HepG2 (cell line): ENCODE measurements around the gene UQCRC2. TPM values are rescaled to one million over a fixed set of nuclear protein-coding genes. Genes with fewer than 3 reads are reported as not detected.
A peak's percentile ranks its signal among the peaks of the same experiment; 100 is the strongest.

ENCODE experiments used
- MAZ ChIP-seq, 2 experiments: sonication (generic) in 1 of 2; formaldehyde crosslinking in 1 of 2; IDR thresholded peaks; 2 replicates each; pipeline versions ENCODE4 v1.5.0 to v1.6.1; 2012 to 2020; ENCODE audit warnings: low read depth in 2 of 2, mild to moderate bottlenecking in 2 of 2, borderline replicate concordance in 1 of 2, improper control_type of control experiment in 1 of 2, low read length in 1 of 2, missing genetic modification reagents in 1 of 2, moderate library complexity in 1 of 2
- MIXL1 ChIP-seq: IDR thresholded peaks from 2 replicates; pipeline ENCODE4 v1.6.1; 2016
- NR2F2 ChIP-seq: IDR thresholded peaks from 2 replicates; pipeline ENCODE4 v1.6.1; 2012; ENCODE audit warnings: low read depth, inconsistent platforms, borderline replicate concordance
- RXRB ChIP-seq: IDR thresholded peaks from 2 replicates; pipeline ENCODE4 v1.6.1; 2016; ENCODE audit warnings: borderline replicate concordance, missing genetic modification reagents, missing compliant biosample characterization
- SP5 ChIP-seq: IDR thresholded peaks from 2 replicates; pipeline ENCODE4 v1.6.1; 2016; ENCODE audit warnings: low read depth, borderline replicate concordance
- ZNF274 ChIP-seq: sonication (generic); formaldehyde crosslinking; IDR thresholded peaks from 2 replicates; pipeline ENCODE4 v1.5.1; 2020; ENCODE audit warnings: mild to moderate bottlenecking, missing genetic modification reagents
- ZNF660 ChIP-seq: sonication (generic); formaldehyde crosslinking; IDR thresholded peaks from 2 replicates; pipeline ENCODE4 v1.5.1; 2020; ENCODE audit warnings: mild to moderate bottlenecking, low read depth, missing genetic modification reagents, borderline replicate concordance
- ZNF761 ChIP-seq: sonication (generic); formaldehyde crosslinking; conservative IDR thresholded peaks from 2 replicates; pipeline ENCODE4 v1.4.0; 2020; ENCODE audit warnings: mild to moderate bottlenecking, missing genetic modification reagents
- polyA plus RNA-seq, 8 experiments: library from polyadenylated mRNA; depleted of rRNA in 3 of 8; stranded (reverse) in 7 of 8; unstranded in 1 of 8; fragments of >200 nt; fragmentation: Illumina TruSeq in 4 of 8; extraction: Trizol in 4 of 8; gene quantifications; 2 replicates each; pipeline versions ENCODE4 v1.2.1 to v1.2.3, GENCODE V29; 2011 to 2016; ENCODE audit warnings: low read depth in 4 of 8, missing spikeins in 1 of 8, mixed read lengths in 1 of 8; ENCODE audit not compliant: insufficient read depth in 1 of 8
- total RNA-seq, 5 experiments: library from RNA; depleted of rRNA; stranded (reverse); fragments of >200 nt; fragmentation: Illumina TruSeq; extraction: Trizol; gene quantifications; 2 replicates each; pipeline ENCODE4 v1.2.3, GENCODE V29; 2016; ENCODE audit warnings: low read depth in 1 of 5
- TF ChIP-seq, protein P1 (sequence below): sonication (generic); formaldehyde crosslinking; IDR thresholded peaks from 2 replicates; pipeline ENCODE4 v1.4.0; 2020; ENCODE audit warnings: low read depth, missing genetic modification reagents
- TF ChIP-seq, protein P2 (sequence below): IDR thresholded peaks from 2 replicates; pipeline ENCODE4 v1.6.1; 2016
- TF ChIP-seq, protein P3 (sequence below): sonication (generic); formaldehyde crosslinking; IDR thresholded peaks from 2 replicates; pipeline ENCODE4 v1.5.0; 2020; ENCODE audit warnings: missing genetic modification reagents
- TF ChIP-seq, protein P4 (sequence below): sonication (generic); formaldehyde crosslinking; IDR thresholded peaks from 2 replicates; pipeline ENCODE4 v1.5.1; 2020; ENCODE audit warnings: mild to moderate bottlenecking, missing genetic modification reagents, borderline replicate concordance
- TF ChIP-seq, protein P5 (sequence below): sonication (generic); formaldehyde crosslinking; IDR thresholded peaks from 2 replicates; pipeline ENCODE4 v1.8.1; 2023; ENCODE audit warnings: mild to moderate bottlenecking, moderate library complexity, missing genetic modification reagents

UQCRC2 gene
- total and polyA plus RNA-seq, 2 of the 13 experiments (the other 11 are each of a cell fraction or from before 2014, with no cell fraction given) = 442 to 536 TPM

DNA sequence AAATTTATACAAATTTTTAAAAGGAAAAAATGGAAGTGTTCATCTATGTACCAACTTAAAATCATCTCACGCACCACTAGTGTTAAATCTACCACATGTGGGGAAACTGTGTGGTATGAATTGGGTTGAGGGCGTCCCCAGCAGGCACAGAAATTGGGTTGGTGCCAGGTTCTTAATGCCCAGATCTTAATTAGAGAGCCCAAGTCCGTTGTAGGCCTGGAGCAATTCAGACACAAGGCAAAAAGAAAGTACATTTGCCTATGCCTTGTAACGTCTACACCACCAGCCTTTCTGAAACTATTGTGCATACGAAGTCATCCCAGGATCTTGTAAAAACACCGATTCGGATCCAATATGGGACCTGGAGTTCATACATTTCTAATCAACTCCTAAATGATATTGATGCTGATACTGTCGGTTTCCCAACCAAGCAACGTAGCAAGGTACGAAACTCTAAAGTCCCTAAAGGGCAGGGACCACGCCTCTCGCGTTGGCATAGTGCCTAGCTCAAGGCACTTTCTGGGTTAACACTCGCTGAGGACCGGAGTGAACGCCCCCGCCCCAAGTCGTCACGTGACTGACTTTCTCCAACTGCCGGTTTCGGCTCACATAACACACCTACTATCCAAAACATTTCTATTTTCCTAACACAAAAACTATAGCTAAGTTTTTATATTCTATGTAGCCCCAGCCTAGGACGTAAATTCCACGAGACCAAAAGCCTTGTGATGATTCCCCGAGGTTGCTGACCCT lies 945 bp upstream of the UQCRC2 start (continued):
- TF ChIP-seq, protein P1, sequence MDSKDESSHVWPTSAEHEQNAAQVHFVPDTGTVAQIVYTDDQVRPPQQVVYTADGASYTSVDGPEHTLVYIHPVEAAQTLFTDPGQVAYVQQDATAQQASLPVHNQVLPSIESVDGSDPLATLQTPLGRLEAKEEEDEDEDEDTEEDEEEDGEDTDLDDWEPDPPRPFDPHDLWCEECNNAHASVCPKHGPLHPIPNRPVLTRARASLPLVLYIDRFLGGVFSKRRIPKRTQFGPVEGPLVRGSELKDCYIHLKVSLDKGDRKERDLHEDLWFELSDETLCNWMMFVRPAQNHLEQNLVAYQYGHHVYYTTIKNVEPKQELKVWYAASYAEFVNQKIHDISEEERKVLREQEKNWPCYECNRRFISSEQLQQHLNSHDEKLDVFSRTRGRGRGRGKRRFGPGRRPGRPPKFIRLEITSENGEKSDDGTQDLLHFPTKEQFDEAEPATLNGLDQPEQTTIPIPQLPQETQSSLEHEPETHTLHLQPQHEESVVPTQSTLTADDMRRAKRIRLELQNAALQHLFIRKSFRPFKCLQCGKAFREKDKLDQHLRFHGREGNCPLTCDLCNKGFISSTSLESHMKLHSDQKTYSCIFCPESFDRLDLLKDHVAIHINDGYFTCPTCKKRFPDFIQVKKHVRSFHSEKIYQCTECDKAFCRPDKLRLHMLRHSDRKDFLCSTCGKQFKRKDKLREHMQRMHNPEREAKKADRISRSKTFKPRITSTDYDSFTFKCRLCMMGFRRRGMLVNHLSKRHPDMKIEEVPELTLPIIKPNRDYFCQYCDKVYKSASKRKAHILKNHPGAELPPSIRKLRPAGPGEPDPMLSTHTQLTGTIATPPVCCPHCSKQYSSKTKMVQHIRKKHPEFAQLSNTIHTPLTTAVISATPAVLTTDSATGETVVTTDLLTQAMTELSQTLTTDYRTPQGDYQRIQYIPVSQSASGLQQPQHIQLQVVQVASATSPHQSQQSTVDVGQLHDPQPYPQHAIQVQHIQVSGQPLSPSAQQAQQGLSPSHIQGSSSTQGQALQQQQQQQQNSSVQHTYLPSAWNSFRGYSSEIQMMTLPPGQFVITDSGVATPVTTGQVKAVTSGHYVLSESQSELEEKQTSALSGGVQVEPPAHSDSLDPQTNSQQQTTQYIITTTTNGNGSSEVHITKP (CRISPR knock-in tag) = no peak
- TF ChIP-seq NR2F2 = no peak
- 0 out of 2 replicates have a peak, but pooled peaks have one; percentile 5 for TF ChIP-seq RXRB
- TF ChIP-seq, protein P2, sequence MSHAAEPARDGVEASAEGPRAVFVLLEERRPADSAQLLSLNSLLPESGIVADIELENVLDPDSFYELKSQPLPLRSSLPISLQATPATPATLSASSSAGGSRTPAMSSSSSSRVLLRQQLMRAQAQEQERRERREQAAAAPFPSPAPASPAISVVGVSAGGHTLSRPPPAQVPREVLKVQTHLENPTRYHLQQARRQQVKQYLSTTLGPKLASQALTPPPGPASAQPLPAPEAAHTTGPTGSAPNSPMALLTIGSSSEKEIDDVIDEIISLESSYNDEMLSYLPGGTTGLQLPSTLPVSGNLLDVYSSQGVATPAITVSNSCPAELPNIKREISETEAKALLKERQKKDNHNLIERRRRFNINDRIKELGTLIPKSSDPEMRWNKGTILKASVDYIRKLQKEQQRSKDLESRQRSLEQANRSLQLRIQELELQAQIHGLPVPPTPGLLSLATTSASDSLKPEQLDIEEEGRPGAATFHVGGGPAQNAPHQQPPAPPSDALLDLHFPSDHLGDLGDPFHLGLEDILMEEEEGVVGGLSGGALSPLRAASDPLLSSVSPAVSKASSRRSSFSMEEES (CRISPR knock-in tag) = peak; percentile 82
- TF ChIP-seq ZNF274 (CRISPR knock-in tag) = no peak
- 0 out of 2 replicates have a peak, but pooled peaks have one; percentile 79 for TF ChIP-seq ZNF660 (CRISPR knock-in tag)
- TF ChIP-seq SP5 (CRISPR knock-in tag) = peak; percentile 70; the same call in 1 of the 2 replicates
- TF ChIP-seq, protein P3, sequence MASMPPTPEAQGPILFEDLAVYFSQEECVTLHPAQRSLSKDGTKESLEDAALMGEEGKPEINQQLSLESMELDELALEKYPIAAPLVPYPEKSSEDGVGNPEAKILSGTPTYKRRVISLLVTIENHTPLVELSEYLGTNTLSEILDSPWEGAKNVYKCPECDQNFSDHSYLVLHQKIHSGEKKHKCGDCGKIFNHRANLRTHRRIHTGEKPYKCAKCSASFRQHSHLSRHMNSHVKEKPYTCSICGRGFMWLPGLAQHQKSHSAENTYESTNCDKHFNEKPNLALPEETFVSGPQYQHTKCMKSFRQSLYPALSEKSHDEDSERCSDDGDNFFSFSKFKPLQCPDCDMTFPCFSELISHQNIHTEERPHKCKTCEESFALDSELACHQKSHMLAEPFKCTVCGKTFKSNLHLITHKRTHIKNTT (CRISPR knock-in tag) = no peak
- TF ChIP-seq MAZ (IDR thresholded peaks at IDR 0.05; ENCODE audit: borderline replicate concordance, low read depth, low read length) = 0 out of 2 replicates have a peak, but pooled peaks have one; percentile 66
- peak; percentile 87 for TF ChIP-seq MAZ (CRISPR knock-in tag; IDR thresholded peaks at IDR 0.05; ENCODE audit: low read depth)
- no peak for TF ChIP-seq ZNF761 (CRISPR knock-in tag)
- TF ChIP-seq, protein P4, sequence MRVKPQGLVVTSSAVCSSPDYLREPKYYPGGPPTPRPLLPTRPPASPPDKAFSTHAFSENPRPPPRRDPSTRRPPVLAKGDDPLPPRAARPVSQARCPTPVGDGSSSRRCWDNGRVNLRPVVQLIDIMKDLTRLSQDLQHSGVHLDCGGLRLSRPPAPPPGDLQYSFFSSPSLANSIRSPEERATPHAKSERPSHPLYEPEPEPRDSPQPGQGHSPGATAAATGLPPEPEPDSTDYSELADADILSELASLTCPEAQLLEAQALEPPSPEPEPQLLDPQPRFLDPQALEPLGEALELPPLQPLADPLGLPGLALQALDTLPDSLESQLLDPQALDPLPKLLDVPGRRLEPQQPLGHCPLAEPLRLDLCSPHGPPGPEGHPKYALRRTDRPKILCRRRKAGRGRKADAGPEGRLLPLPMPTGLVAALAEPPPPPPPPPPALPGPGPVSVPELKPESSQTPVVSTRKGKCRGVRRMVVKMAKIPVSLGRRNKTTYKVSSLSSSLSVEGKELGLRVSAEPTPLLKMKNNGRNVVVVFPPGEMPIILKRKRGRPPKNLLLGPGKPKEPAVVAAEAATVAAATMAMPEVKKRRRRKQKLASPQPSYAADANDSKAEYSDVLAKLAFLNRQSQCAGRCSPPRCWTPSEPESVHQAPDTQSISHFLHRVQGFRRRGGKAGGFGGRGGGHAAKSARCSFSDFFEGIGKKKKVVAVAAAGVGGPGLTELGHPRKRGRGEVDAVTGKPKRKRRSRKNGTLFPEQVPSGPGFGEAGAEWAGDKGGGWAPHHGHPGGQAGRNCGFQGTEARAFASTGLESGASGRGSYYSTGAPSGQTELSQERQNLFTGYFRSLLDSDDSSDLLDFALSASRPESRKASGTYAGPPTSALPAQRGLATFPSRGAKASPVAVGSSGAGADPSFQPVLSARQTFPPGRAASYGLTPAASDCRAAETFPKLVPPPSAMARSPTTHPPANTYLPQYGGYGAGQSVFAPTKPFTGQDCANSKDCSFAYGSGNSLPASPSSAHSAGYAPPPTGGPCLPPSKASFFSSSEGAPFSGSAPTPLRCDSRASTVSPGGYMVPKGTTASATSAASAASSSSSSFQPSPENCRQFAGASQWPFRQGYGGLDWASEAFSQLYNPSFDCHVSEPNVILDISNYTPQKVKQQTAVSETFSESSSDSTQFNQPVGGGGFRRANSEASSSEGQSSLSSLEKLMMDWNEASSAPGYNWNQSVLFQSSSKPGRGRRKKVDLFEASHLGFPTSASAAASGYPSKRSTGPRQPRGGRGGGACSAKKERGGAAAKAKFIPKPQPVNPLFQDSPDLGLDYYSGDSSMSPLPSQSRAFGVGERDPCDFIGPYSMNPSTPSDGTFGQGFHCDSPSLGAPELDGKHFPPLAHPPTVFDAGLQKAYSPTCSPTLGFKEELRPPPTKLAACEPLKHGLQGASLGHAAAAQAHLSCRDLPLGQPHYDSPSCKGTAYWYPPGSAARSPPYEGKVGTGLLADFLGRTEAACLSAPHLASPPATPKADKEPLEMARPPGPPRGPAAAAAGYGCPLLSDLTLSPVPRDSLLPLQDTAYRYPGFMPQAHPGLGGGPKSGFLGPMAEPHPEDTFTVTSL (CRISPR knock-in tag) = no peak
- TF ChIP-seq, protein P5, sequence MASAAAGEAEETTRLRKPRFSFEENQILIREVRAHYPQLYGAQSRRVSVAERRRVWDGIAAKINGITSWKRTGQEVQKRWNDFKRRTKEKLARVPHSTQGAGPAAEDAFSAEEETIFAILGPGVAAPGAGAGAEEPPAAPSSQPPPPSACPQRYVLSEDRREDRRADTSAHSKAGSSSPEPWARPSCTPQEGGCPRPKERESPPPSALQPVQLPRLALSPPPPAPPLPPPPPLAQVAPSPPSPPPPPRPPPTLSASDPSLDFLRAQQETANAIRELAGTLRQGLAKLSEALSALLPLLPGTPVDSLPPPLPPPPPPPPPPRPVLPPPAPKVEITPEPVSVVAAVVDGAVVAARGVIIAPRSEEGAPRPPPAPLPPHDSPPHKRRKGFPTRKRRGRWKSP (CRISPR knock-in tag) = no peak
- peak; percentile 37; the same call in 1 of the 2 replicates for TF ChIP-seq MIXL1 (CRISPR knock-in tag)
